Endometrial microvascular endothelial cells (primary cell): Measurements from ENCODE around the gene XPO4. TPM values are rescaled to one million over a fixed set of nuclear protein-coding genes. Genes with fewer than 3 reads are reported as not detected.
"Not testable (repeated sequence)": the region's sequence is repeated elsewhere in the genome, so short reads cannot be mapped to it uniquely, and the experiment has no call there.

ENCODE experiments used
- in situ Hi-C: cut with HindIII; loops from 2 replicates; pipeline ENCODE4 v1.10.0; 2017; ENCODE audit warnings: low sequenced_read_pairs, low pct_unique_long_range_greater_than_20kb; ENCODE audit errors: inconsistent ontology term
- total RNA-seq: library from RNA; depleted of rRNA; stranded (reverse); fragments of >200 nt; gene quantifications from one replicate; pipeline ENCODE4 v1.2.3, GENCODE V29; 2015; ENCODE audit errors: inconsistent ontology term

XPO4 gene
- total RNA-seq, 1 donor from 2014 or later = 33.5 TPM

DNA sequence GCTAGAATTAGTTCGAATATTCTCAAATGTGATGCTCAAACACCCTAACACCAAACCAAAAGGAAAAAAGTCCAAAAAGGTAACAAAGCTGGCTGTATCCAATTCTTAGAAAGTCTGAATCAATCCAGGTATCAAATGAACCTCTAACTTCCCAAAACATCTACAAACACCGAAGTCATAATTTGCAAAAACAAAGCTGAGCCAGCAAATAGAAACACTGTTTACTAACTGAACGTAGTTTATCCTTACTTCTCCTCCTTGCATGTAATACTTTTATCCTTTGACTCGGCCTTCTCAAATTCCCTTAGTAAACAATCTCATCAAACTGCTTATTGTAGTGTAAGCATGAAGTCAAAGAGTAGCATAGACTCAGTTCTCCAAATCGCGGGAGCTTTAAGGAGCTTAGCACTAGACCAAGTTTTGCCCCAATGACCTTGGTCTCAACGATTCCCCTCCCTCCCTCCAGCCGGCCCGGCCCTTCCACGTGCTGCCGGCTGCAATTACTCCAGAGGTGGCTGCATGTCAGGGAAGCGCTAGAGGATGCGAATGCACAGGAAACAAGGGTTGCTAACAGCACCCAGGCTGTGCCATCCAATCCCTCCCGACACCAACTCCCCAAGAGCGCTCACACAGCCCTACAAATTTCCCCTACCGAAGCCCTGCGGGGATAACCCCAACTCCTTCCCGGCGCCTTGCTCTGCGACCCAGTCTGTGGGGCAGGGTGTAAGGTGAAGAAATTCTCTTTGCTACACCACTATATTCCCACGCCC lies 693 bp downstream of the XPO4 start:
- in situ Hi-C loops = no loop called here

DNA sequence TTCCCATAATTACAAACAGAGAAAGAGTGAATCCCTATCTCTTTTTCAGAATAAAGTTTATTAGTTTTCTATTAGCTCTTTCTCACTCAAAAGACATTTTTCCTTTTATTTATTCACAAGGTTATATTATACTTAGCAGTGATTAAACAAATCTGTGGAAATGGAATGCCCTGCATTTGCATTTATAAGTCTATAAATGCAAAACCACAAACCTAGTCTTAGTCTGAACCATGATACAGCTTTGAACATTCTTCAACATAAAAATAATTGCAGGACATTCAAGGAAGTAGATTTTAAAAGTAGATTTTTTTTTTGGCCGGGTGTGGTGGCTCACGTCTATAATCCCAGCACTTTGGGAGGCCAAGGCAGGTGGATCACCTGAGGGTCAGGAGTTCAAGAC lies 8.3 kb downstream of the XPO4 start:
- in situ Hi-C loops = no loop called here

DNA sequence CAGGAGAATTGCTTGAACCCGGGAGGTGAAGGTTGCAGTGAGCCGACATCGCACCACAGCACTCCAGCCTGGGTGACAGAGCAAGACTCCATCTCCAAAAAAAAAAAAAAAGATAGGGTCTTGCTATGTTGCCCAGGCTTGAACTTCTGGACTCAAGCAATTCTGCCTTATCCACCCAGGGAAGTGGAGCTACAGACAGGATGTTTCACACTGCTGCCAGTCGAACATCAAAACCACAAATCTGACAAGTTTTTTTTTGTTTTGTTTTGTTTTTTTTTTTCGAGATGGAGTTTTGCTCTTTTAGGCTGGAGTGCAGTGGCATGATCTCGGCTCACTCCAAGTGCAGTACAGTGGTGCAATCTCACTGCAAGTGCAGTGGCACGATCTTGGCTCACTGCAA lies 10.8 kb downstream of the XPO4 start:
- in situ Hi-C loops = no loop called here

DNA sequence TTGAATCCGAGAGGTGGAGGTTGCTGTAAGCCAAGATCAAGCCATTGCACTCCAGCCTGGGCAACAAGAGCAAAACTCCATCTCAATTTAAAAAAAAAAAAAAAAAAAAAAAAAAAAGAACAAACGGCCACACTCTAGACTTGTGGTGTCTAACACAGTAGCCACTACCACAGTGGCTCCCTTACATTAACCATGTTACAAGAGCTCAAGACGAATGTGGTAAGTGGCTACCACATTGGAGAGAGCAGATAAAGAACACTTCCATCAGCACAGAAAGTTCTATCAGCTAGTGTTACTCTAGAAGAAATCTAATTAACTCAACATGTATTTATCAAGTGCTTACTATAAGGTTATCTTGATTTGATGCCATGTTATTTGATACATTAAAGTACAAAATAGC lies 11.5 kb downstream of the XPO4 start:
- in situ Hi-C loops = no loop called here

DNA sequence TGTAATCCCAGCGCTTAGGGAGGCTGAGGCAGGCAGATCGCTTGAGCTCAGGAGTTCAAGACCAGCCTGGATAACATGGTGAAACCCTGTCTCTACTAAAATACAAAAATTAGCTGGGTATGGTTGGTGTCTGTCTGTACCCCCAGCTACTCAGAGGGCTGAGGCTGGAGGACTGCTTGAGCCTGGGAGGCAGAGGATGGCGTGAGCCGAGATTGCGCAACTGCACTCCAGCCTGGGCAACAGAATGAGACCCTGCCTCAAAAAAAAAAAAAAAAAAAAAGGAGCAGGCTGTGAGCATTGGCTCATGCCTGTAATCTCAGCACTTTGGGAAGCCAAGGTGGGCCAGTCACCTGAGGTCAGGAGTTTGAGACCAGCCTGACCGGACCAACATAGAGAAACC lies 12.0 kb downstream of the XPO4 start:
- in situ Hi-C loops = not testable (repeated sequence)

DNA sequence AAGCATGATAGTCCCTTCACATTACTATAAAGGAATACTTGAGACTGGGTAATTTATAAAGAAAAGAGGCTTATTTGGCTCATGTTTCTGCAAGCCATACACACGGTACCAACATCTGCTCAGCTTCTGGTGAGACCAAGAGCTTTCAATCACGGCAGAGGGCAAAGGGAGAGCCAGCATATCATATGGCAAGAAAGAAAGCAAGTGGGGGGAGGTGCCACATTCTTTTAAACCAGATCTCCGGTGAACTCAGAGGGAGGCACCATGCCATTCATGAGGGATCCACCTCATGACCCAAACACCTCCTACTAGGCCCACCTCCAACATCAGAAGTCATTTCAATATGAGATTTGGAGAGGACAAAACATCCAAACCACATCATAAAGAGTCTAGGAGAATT lies 20.3 kb downstream of the XPO4 start:
- in situ Hi-C loops = no loop called here

GRCh38 chr13:20877902-20878301 lies 24.6 kb downstream of the XPO4 start:
- in situ Hi-C loops = no loop called here

DNA sequence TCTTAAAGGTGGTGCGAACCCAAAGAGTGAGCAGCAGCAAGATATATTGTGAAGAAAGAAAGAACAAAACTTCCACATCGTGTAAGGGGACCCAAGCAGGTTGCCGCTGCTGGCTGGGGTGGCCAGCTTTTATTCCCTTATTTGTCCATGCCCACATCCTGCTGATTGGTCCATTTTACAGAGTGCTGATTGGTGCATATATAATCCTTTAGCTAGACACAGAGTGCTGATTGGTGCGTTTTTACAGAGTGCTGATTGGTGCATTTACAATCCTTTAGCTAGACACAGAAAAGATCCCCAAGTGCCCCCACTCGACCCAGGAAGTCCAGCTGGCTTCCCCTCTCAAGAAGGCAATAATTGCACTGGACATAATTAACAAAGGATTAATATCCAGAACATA lies 25.7 kb downstream of the XPO4 start:
- in situ Hi-C loops = not testable (repeated sequence)

- in situ Hi-C loops = not testable (repeated sequence)
Measured at GRCh38 chr13:20874439-20874838, 28.1 kb downstream of the XPO4 start.

DNA sequence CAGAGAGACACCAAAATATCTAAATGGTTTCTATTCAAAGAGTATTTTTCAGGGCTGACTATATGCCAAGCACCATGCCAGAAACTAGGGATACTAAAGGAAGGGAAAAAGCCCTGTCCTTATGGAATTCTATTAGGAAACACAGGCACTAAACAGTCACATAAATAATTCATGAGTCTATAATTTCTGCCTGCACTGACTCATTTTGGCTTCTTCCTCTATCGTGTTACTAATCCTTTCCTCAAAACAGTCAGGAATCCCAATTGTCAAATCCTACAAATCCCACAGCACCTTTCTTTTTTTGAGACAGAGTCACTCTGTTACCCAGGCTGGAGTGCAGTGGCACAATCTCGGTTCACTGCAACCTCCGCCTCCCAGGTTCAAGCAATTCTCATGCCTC lies 29.2 kb downstream of the XPO4 start:
- in situ Hi-C loops = no loop called here

- in situ Hi-C loops = no loop called here
Measured at GRCh38 chr13:20870829-20871228, 31.7 kb downstream of the XPO4 start.

GRCh38 chr13:20869540-20869939 lies 33.0 kb downstream of the XPO4 start:
- in situ Hi-C loops = no loop called here

GRCh38 chr13:20867408-20867807 lies 35.1 kb downstream of the XPO4 start:
- in situ Hi-C loops = no loop called here

- in situ Hi-C loops = not testable (repeated sequence)
Measured at GRCh38 chr13:20861666-20862065, 40.9 kb downstream of the XPO4 start.

DNA sequence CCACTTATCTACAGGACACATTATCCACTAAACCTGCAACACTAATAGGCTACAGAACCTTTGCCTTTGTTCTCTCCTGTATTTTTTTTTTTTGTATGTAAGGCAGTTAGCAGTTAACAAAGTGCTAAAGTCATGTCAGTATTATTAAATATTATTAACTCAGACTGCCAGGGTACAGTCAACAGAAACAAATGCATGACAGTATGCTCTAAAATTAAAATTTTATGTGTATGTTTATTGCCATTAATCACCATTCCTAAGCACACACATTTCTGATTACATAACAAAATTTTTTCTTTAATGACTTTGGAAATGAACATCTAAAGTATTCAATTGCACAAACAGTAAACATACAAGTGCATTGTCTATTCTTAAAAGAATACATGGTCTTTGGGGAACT lies 41.7 kb downstream of the XPO4 start:
- in situ Hi-C loops = no loop called here

DNA sequence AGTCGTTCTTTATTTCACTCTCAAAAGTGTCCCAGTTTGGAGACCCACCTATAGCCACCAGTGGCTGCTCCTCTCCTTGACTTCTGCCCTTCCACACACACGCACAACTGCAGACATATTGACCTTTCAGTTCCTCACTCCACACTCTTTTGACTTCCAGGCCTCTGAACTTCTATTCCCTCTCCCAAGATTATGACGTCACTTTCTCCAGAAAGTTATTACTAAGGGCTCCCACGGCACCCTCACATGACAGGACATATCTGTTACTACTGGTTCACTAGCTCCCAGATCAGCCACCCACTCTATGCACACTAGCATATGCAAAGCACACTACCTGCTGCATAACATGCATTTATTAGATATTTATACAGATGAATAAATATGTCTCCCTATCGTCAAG lies 45.9 kb downstream of the XPO4 start:
- in situ Hi-C loops = no loop called here

DNA sequence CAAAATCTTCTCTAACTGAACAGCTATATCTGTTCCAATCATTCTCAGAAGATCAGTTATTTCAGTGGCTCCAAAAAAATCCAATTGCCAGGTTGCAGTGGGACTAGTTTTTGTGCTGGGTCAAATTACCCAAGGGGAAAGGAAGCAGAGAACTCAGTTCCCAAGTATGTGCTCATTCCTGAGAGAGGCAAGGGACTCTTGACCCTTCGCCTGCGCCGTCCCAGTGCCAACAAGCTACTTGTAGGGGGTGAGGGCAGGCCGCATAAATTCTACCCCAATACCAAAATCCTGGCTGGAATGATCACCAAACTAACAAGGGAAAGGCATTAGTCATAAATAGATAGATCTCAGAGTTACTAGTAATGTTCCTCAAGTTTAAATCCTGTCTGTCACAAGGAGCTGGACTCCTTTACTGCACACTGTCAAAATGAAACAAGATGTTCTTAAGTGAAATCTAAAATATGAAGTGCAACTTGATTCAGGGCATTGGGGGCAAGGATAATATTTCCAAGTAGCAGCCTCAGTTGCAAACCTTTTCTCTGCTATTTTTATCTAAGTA lies 50.6 kb downstream of the XPO4 start:
- in situ Hi-C loops = no loop called here

- in situ Hi-C loops = no loop called here
Measured at GRCh38 chr13:20848944-20849343, 53.6 kb downstream of the XPO4 start.

DNA sequence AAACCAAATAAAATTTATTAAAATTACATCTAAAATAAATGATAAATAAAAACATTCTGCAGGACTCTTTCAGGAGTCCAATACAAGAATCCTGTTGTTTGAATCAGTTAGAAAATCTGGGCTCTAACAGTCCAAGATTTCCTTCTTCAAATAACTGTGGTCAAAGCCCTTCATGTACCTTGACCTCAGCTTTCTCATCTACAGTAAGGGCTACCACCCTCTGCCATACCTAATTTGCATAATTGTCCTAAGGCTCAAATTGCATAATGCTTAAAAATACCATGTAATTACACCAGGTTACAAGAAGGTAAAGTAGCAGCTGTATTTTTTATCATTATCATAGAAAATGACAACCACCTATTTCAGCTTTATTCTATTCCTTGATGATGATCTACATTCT lies 54.3 kb downstream of the XPO4 start:
- in situ Hi-C loops = no loop called here

DNA sequence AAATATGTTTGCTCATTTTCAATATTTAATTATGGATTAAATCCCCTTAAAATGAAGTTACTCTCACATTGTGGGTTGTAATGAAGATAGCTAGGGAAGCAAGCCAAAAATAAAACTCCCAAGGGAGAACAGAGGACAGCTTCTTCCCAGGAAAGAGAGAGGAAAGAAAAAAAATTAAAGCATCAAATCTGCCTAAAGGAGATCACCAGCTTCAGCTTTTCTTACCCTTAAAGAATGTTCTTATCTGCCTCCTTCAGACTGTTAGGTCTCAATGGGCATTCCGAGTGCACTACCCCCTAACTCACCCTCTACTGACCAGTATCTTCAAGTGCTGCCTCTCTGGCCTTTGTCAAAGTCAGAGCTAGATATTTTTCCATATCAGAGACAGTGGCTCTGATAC lies 55.2 kb downstream of the XPO4 start:
- in situ Hi-C loops = no loop called here

DNA sequence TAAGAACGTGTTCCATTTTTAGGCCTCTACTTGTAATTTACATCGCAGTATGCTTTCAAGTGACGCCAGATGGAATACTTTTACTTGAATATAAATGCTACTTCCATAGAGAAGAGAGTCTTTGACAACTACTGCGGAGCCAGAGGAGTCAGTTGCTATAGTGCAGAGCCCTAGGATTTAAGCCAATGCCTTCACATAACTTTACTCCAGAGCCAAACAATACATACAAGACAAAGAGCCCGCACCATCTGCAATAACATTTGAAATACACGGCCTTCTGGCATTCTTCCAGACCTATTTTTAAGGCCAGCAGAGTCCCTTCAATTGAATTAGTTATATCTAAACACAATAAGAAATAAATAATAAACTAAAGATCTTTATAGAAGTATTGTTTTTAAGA lies 59.4 kb downstream of the XPO4 start:
- in situ Hi-C loops = no loop called here
